HUES64 (cell line): Measurements from ENCODE around the gene PASK.
"Not testable (repeated sequence)": the region's sequence is repeated elsewhere in the genome, so short reads cannot be mapped to it uniquely, and the experiment has no call there.

Source experiments
- H3K27ac ChIP-seq: 2 replicates; pipeline ENCODE4 v1.7.0; 2013; ENCODE audit warnings: low read depth, low read length, inconsistent platforms
- H3K27me3 ChIP-seq: 2 replicates; pipeline ENCODE4 v1.6.1; 2013; ENCODE audit warnings: mild to moderate bottlenecking, low read length; ENCODE audit not compliant: insufficient read depth
- H3K36me3 ChIP-seq: 2 replicates; pipeline ENCODE4 v1.6.1; 2013; ENCODE audit warnings: mild to moderate bottlenecking, low read length; ENCODE audit not compliant: insufficient read depth
- H3K4me1 ChIP-seq: 2 replicates; pipeline ENCODE4 v1.6.1; 2013; ENCODE audit warnings: mild to moderate bottlenecking, low read length, moderate library complexity; ENCODE audit not compliant: insufficient read depth
- H3K4me3 ChIP-seq: 2 replicates; pipeline ENCODE4 v1.5.1; 2013; ENCODE audit warnings: mild to moderate bottlenecking, low read length, moderate library complexity
- H3K9ac ChIP-seq: 2 replicates; pipeline ENCODE4 v1.6.1; 2013; ENCODE audit warnings: mild to moderate bottlenecking, low read depth, low read length
- H3K9me3 ChIP-seq: 2 replicates; pipeline ENCODE4 v1.6.1; 2013; ENCODE audit warnings: low read depth, low read length; ENCODE audit not compliant: insufficient read depth
- WGBS: fragments of 150-250, 120-280 bp; methylation state at CpG from one replicate; pipeline ENCODE4 v1.1.7; 2013; ENCODE audit warnings: missing lambda C conversion rate; 5-methylcytosine and 5-hydroxymethylcytosine counted together

The PASK gene

GRCh38 chr2:241102239-241102803, 47.0 kb downstream of the PASK start, which contains the start of gene MTERF4:
Gene MTERF4, minus strand, starts transcription at chr2:241102287. Its CDS starts 14 bp downstream, at chr2:241102273.
- WGBS: under 1% methylated on average over 56 of the region's 56 CpGs
- Histone ChIP-seq H3K9ac (peak within 1 kb of the TSS; percentile 84), H3K36me3 (peaks cover 38% of the 10 kb centered on the region), H3K4me3 (peak within 1 kb of the TSS; percentile 82), H3K27ac (peak within 1 kb of the TSS; percentile 83), H3K4me1 (0 out of 2 replicates have a peak, but pooled peaks cover 3% of the 10 kb centered on the region), H3K27me3 (no peaks in the 10 kb centered on the region), H3K9me3 (no peaks in the 10 kb centered on the region)

GRCh38 chr2:241099246-241099645, 50.0 kb downstream of the PASK start:
- Histone ChIP-seq H3K4me3 (no peak overlapping the region), H3K27ac (no peak overlapping the region), H3K36me3 (peaks cover 54% of the 10 kb centered on the region), H3K4me1 (peaks cover 9% of the 10 kb centered on the region), H3K9me3 (no peaks in the 10 kb centered on the region), H3K27me3 (no peaks in the 10 kb centered on the region), H3K9ac (no peak overlapping the region)
- 93% methylated on average over 5 of the region's 5 CpGs for WGBS

- H3K9ac ChIP-seq: no peak overlapping the region
- H3K4me1 ChIP-seq: peaks cover 12% of the 10 kb centered on the region
- no peaks in the 10 kb centered on the region for H3K27me3 ChIP-seq
- H3K4me3 ChIP-seq: no peak overlapping the region
- H3K27ac ChIP-seq: no peak overlapping the region
- H3K9me3 ChIP-seq: no peaks in the 10 kb centered on the region
- 95% methylated on average over 8 of the region's 8 CpGs for WGBS
- H3K36me3 ChIP-seq: peaks cover 75% of the 10 kb centered on the region
Measured at GRCh38 chr2:241096979-241097378, 52.3 kb downstream of the PASK start.

- no peak overlapping the region for H3K9ac ChIP-seq
- WGBS: 94% methylated on average over 13 of the region's 14 CpGs
- H3K27me3 ChIP-seq: no peaks in the 10 kb centered on the region
- H3K9me3 ChIP-seq: no peaks in the 10 kb centered on the region
- H3K36me3 ChIP-seq: peaks cover 85% of the 10 kb centered on the region
- H3K4me3 ChIP-seq: no peak overlapping the region
- peaks cover 12% of the 10 kb centered on the region for H3K4me1 ChIP-seq
- no peak overlapping the region for H3K27ac ChIP-seq
Measured at GRCh38 chr2:241095594-241096290, 53.5 kb downstream of the PASK start.

- Histone ChIP-seq H3K36me3 (peaks cover 88% of the 10 kb centered on the region), H3K9me3 (no peaks in the 10 kb centered on the region), H3K9ac (peak overlapping the region; percentile 22; the same call in 1 of the 2 replicates), H3K27me3 (no peaks in the 10 kb centered on the region), H3K4me3 (no peak overlapping the region), H3K27ac (peak overlapping the region; percentile 34; the same call in 1 of the 2 replicates), H3K4me1 (peaks cover 12% of the 10 kb centered on the region)
- WGBS: 91% methylated on average over 6 of the region's 6 CpGs
Measured at GRCh38 chr2:241094924-241095420, 54.3 kb downstream of the PASK start.

GRCh38 chr2:241094172-241094571, 55.1 kb downstream of the PASK start:
- no peak overlapping the region for H3K4me3 ChIP-seq
- 59% methylated on average over 7 of the region's 7 CpGs for WGBS
- peak overlapping the region; percentile 34; the same call in 1 of the 2 replicates for H3K27ac ChIP-seq
- peaks cover 12% of the 10 kb centered on the region for H3K4me1 ChIP-seq
- H3K9ac ChIP-seq: no peak overlapping the region; the same call in 1 of the 2 replicates
- peaks cover 88% of the 10 kb centered on the region for H3K36me3 ChIP-seq
- no peaks in the 10 kb centered on the region for H3K27me3 ChIP-seq
- no peaks in the 10 kb centered on the region for H3K9me3 ChIP-seq

GRCh38 chr2:241093133-241093781, 56.0 kb downstream of the PASK start:
- H3K4me3 ChIP-seq: not testable (repeated sequence)
- H3K27ac ChIP-seq: peak overlapping the region; percentile 9; the same call in 1 of the 2 replicates

GRCh38 chr2:241092677-241093076, 56.6 kb downstream of the PASK start:
- H3K4me1 ChIP-seq: peaks cover 12% of the 10 kb centered on the region
- WGBS: 96% methylated on average over 8 of the region's 8 CpGs
- no peak overlapping the region for H3K4me3 ChIP-seq
- H3K9ac ChIP-seq: no peak overlapping the region
- no peaks in the 10 kb centered on the region for H3K9me3 ChIP-seq
- H3K27ac ChIP-seq: no peak overlapping the region
- H3K36me3 ChIP-seq: peaks cover 91% of the 10 kb centered on the region
- no peaks in the 10 kb centered on the region for H3K27me3 ChIP-seq

More at GRCh38 chr2:241093133-241093781, 56.0 kb downstream of the PASK start:
- not testable (repeated sequence) for H3K27me3 ChIP-seq, H3K9ac ChIP-seq, H3K9me3 ChIP-seq
- WGBS: 93% methylated on average over 10 of the region's 10 CpGs
- Histone ChIP-seq H3K4me1 (peaks cover 12% of the 10 kb centered on the region), H3K36me3 (peaks cover 91% of the 10 kb centered on the region)

GRCh38 chr2:241091734-241092445, 57.4 kb downstream of the PASK start:
- H3K9me3 ChIP-seq: no peaks in the 10 kb centered on the region
- peaks cover 90% of the 10 kb centered on the region for H3K36me3 ChIP-seq
- no peaks in the 10 kb centered on the region for H3K27me3 ChIP-seq
- peaks cover 12% of the 10 kb centered on the region for H3K4me1 ChIP-seq
- 93% methylated on average over 22 of the region's 22 CpGs for WGBS
- no peak overlapping the region for H3K27ac ChIP-seq
- no peak overlapping the region for H3K4me3 ChIP-seq
- H3K9ac ChIP-seq: no peak overlapping the region

GRCh38 chr2:241091201-241091600, 58.1 kb downstream of the PASK start:
- Histone ChIP-seq H3K27me3 (no peaks in the 10 kb centered on the region), H3K9ac (no peak overlapping the region), H3K27ac (no peak overlapping the region), H3K4me3 (no peak overlapping the region), H3K4me1 (peaks cover 12% of the 10 kb centered on the region), H3K36me3 (peaks cover 90% of the 10 kb centered on the region), H3K9me3 (no peaks in the 10 kb centered on the region)
- WGBS: 88% methylated on average over 10 of the region's 10 CpGs
